ENCODE results near the gene PRRT4. TPM values are rescaled to one million over a fixed set of nuclear protein-coding genes. Genes with fewer than 3 reads are reported as not detected.

Gene PRRT4
- total and polyA plus RNA-seq, 4 donors: 0.23 to 5.8 (median 0.28) TPM; not detected in 1

- Histone ChIP-seq H3K9me3 (ENCODE audit: control insufficient read depth, low read length) (no peaks in the 10 kb centered on the region), H3K27me3 (ENCODE audit: control insufficient read depth in 1 of 2, insufficient read depth in 2 of 2, low read length in 1 of 2) (no peaks in the 10 kb centered on the region), H3K27ac (ENCODE audit: low read depth in 1 of 2, low read length in 2 of 2) (no peak overlapping the region), H3K4me3 (ENCODE audit: low read length in 2 of 2) (no peak overlapping the region), H3K36me3 (ENCODE audit: control insufficient read depth in 1 of 2, insufficient read depth in 2 of 2, low read length in 1 of 2) (peaks cover 12 to 23% of the 10 kb centered on the region in 2 donors), H3K4me1 (ENCODE audit: control insufficient read depth in 1 of 2, insufficient read depth in 2 of 2, low read length in 2 of 2) (no peaks in the 10 kb centered on the region)
- intact Hi-C loops (cut with DNase I): no loop called here
- 89 to 93% methylated on average over 2 of the region's 2 CpGs for WGBS, 2 donors
- DNase-seq: no peak
- no peak for ATAC-seq (ENCODE audit: low FRiP score)
Observed at GRCh38 chr7:128307061-128307460, 54.4 kb downstream of the PRRT4 start.

- no peaks in the 10 kb centered on the region for H3K27me3 ChIP-seq (ENCODE audit: control insufficient read depth in 1 of 2, insufficient read depth in 2 of 2, low read length in 1 of 2)
- H3K4me3 ChIP-seq (ENCODE audit: low read length in 2 of 2): no peak overlapping the region
- peaks cover 6 to 15% of the 10 kb centered on the region in 2 donors for H3K36me3 ChIP-seq (ENCODE audit: control insufficient read depth in 1 of 2, insufficient read depth in 2 of 2, low read length in 1 of 2)
- WGBS, 2 donors: 86 to 91% methylated on average over 1 of the region's 1 CpG
- intact Hi-C loops (cut with DNase I): no loop called here
- no peak overlapping the region for H3K27ac ChIP-seq (ENCODE audit: low read depth in 1 of 2, low read length in 2 of 2)
- no peaks in the 10 kb centered on the region for H3K4me1 ChIP-seq (ENCODE audit: control insufficient read depth in 1 of 2, insufficient read depth in 2 of 2, low read length in 2 of 2)
- DNase-seq: no peak
- no peaks in the 10 kb centered on the region for H3K9me3 ChIP-seq (ENCODE audit: control insufficient read depth, low read length)
- ATAC-seq (ENCODE audit: low FRiP score): no peak
Observed at GRCh38 chr7:128304212-128304611, 57.3 kb downstream of the PRRT4 start.

GRCh38 chr7:128303643-128304042 is 57.8 kb downstream of the PRRT4 start:
- H3K36me3 ChIP-seq (ENCODE audit: control insufficient read depth in 1 of 2, insufficient read depth in 2 of 2, low read length in 1 of 2): peaks cover 6 to 14% of the 10 kb centered on the region in 2 donors
- no peak overlapping the region for H3K27ac ChIP-seq (ENCODE audit: low read depth in 1 of 2, low read length in 2 of 2)
- DNase-seq (no peak), ATAC-seq (ENCODE audit: low FRiP score) (no peak)
- H3K4me1 ChIP-seq (ENCODE audit: control insufficient read depth in 1 of 2, insufficient read depth in 2 of 2, low read length in 2 of 2): no peaks in the 10 kb centered on the region
- H3K27me3 ChIP-seq (ENCODE audit: control insufficient read depth in 1 of 2, insufficient read depth in 2 of 2, low read length in 1 of 2): no peaks in the 10 kb centered on the region
- no peak overlapping the region for H3K4me3 ChIP-seq (ENCODE audit: low read length in 2 of 2)
- intact Hi-C loops (cut with DNase I): no loop called here
- H3K9me3 ChIP-seq (ENCODE audit: control insufficient read depth, low read length): no peaks in the 10 kb centered on the region
- 84 to 85% methylated on average over 5 of the region's 5 CpGs for WGBS, 2 donors

- 92 to 93% methylated on average over 2 of the region's 2 CpGs for WGBS, 2 donors
- intact Hi-C loops (cut with DNase I): no loop called here
- peaks cover 6 to 13% of the 10 kb centered on the region in 2 donors for H3K36me3 ChIP-seq (ENCODE audit: control insufficient read depth in 1 of 2, insufficient read depth in 2 of 2, low read length in 1 of 2)
- H3K9me3 ChIP-seq (ENCODE audit: control insufficient read depth, low read length): no peaks in the 10 kb centered on the region
- H3K4me3 ChIP-seq (ENCODE audit: low read length in 2 of 2): no peak overlapping the region
- no peaks in the 10 kb centered on the region for H3K27me3 ChIP-seq (ENCODE audit: control insufficient read depth in 1 of 2, insufficient read depth in 2 of 2, low read length in 1 of 2)
- H3K27ac ChIP-seq (ENCODE audit: low read depth in 1 of 2, low read length in 2 of 2): no peak overlapping the region
- H3K4me1 ChIP-seq (ENCODE audit: control insufficient read depth in 1 of 2, insufficient read depth in 2 of 2, low read length in 2 of 2): no peaks in the 10 kb centered on the region
- no peak for ATAC-seq (ENCODE audit: low FRiP score)
- DNase-seq: no peak
Observed at GRCh38 chr7:128303133-128303532, 58.4 kb downstream of the PRRT4 start.

- H3K4me3 ChIP-seq (ENCODE audit: low read length in 2 of 2): no peak overlapping the region
- ATAC-seq (ENCODE audit: low FRiP score): no peak
- peaks cover 6 to 12% of the 10 kb centered on the region in 2 donors for H3K36me3 ChIP-seq (ENCODE audit: control insufficient read depth in 1 of 2, insufficient read depth in 2 of 2, low read length in 1 of 2)
- no peak overlapping the region for H3K27ac ChIP-seq (ENCODE audit: low read depth in 1 of 2, low read length in 2 of 2)
- no peaks in the 10 kb centered on the region for H3K27me3 ChIP-seq (ENCODE audit: control insufficient read depth in 1 of 2, insufficient read depth in 2 of 2, low read length in 1 of 2)
- DNase-seq: no peak
- H3K9me3 ChIP-seq (ENCODE audit: control insufficient read depth, low read length): no peaks in the 10 kb centered on the region
- H3K4me1 ChIP-seq (ENCODE audit: control insufficient read depth in 1 of 2, insufficient read depth in 2 of 2, low read length in 2 of 2): no peaks in the 10 kb centered on the region
- intact Hi-C loops (cut with DNase I): no loop called here
- WGBS, 2 donors: 30 to 32% methylated on average over 10 of the region's 10 CpGs
Observed at GRCh38 chr7:128302139-128302538, 59.4 kb downstream of the PRRT4 start.

Other genes with a start within 250 kb of the PRRT4 start
- under 1 TPM; 0.45 to 0.97 TPM for gene LEP, start 120.4 kb downstream of the PRRT4 start, total RNA-seq
- under 1 TPM in 1 of 2 donors, not detected in 1; 0.05 TPM for gene LEP, start 120.4 kb downstream of the PRRT4 start, polyA plus RNA-seq
- 10 to 100 TPM; 38.4 to 41.5 TPM for gene RBM28, start 17.8 kb downstream of the PRRT4 start, total RNA-seq
- 10 to 100 TPM in 1 of 2 donors, 1 to 10 TPM in 1; 5.0 to 26.3 TPM for gene RBM28, start 17.8 kb downstream of the PRRT4 start, polyA plus RNA-seq
- gene IMPDH1, start 48.3 kb upstream of the PRRT4 start, total RNA-seq: 10 to 100 TPM; 41.5 to 60.1 TPM
- 10 to 100 TPM; 21.0 to 40.0 TPM for gene IMPDH1, start 48.3 kb upstream of the PRRT4 start, polyA plus RNA-seq
- 10 to 100 TPM in 1 of 2 donors, 1 to 10 TPM in 1; 9.1 to 36.8 TPM for gene HILPDA, start 94.2 kb upstream of the PRRT4 start, total RNA-seq
- 10 to 100 TPM in 1 of 2 donors, 1 to 10 TPM in 1; 4.1 to 11.7 TPM for gene HILPDA, start 94.2 kb upstream of the PRRT4 start, polyA plus RNA-seq
- 10 to 100 TPM; 22.7 to 23.8 TPM for gene METTL2B, start 115.1 kb upstream of the PRRT4 start, total RNA-seq
- gene METTL2B, start 115.1 kb upstream of the PRRT4 start, polyA plus RNA-seq: 1 to 10 TPM; 7.0 to 9.4 TPM